ENCODE results near the gene ACAD8.
"Not testable (repeated sequence)": the region's sequence is repeated elsewhere in the genome, so short reads cannot be mapped to it uniquely, and the experiment has no call there.

The ACAD8 gene

DNA sequence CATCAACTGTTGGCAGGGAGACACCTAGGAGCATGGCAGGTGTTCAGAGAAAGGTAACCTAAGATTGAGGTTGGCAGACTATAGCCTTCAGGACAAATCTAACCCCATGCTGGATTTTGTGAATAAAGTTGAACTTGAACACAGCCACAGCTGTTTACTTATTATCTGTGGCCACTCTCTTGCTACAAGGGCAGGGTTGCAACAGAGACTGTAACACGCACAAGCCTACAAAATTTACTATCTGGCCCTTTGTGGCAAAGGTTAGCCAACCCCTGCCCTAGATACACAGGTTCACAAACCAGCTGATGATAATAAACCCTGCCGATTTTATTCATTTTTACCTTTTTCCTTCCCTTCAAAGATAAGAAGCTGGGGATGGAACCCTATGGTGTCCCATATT lies 2.7 kb upstream of the ACAD8 start:
- Mint-ChIP-seq H3K36me3 (ENCODE audit: low read depth) (peaks cover 27% of the 10 kb centered on the region), H3K27ac (no peak overlapping the region), H3K9me3 (no peaks in the 10 kb centered on the region), H3K4me1 (ENCODE audit: low read depth) (peaks cover 30% of the 10 kb centered on the region), H3K4me3 (no peak overlapping the region), H3K27me3 (no peaks in the 10 kb centered on the region)

DNA sequence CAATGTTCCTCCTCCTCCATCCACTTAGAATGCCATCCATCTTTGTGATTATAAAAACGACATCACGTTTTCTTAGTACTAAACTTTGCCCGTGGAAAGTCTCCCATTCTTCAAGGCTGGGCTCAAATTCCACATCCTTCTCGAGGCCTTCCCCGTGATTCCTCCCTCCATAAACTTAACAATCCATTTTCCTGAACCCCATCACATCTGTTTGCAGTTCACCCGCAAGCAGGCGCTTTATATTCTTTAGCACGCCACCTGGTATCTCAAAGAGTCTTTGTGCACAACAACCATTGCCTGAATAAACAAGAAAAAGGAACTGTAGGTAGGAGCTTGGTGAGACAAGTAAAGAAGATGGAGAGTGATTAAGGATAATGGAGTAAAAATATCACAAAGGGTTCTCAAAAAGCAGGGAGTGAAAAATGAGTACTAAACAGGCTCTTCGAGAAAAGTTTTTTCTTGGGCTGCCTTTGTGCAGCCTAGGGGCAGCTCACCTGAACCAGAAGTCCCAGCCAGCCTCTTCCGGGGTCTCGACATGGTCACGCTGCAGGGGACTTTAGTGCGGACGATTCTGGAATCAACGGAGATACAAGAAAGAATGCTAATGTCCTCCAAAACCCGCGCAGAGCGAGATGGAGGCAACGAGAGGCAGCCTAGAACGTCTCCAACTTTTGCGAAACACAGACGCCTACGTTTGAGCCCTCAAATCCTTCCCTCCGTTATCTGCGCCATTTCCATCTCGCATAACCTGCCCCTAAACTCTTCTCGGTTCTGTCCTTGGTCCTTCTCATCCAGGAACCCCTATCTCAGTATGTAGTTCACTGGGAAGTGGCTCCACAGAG lies 801 bp upstream of the ACAD8 start:
- H3K27me3 Mint-ChIP-seq, result no peaks in the 10 kb centered on the region
- no peaks in the 10 kb centered on the region for H3K9me3 Mint-ChIP-seq
- H3K4me3 Mint-ChIP-seq, result peak overlapping the region; percentile 98
- H3K27ac Mint-ChIP-seq, result peak overlapping the region; percentile 92
- peaks cover 21% of the 10 kb centered on the region for H3K36me3 Mint-ChIP-seq (ENCODE audit: low read depth)
- peaks cover 32% of the 10 kb centered on the region for H3K4me1 Mint-ChIP-seq (ENCODE audit: low read depth)

DNA sequence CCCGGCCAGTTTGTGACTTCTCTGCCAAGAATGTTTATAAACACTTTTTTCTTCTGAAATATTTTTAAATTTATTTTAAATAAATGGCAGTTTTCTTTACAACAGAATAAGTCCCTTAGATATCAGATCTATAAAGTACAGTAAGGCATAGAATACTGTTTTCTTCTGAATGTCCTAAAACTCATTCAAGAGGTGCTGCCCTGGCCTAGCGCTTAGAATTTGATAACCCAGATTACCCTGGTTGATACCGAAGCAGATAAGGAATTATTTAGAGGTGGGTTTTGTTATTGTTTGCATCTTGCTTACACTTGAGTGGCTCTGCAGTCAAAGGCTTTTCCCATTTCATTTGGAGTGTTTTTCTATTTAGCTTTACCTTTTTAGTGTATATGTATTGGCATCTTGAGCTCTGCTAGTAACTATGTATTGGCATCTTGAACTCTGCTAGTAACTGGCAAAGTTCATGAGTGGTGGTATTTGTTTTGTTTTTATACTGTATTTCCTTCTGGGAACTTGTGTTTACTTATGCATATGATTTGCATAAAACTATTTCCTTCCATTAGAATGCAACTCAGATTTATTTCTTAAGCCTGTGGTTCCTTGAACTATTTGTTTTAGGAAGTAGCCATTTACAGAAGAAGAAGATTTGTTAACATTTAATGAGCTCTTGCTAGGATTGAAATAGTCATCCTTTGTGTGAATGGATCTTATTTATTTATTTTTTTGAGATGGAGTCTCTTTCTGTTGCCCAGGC lies 1.2 kb downstream of the ACAD8 start:
- H3K9me3 Mint-ChIP-seq, result no peaks in the 10 kb centered on the region
- H3K36me3 Mint-ChIP-seq (ENCODE audit: low read depth), result peaks cover 15% of the 10 kb centered on the region
- no peak overlapping the region for H3K27ac Mint-ChIP-seq
- H3K4me3 Mint-ChIP-seq, result peak overlapping the region; percentile 98
- peaks cover 32% of the 10 kb centered on the region for H3K4me1 Mint-ChIP-seq (ENCODE audit: low read depth)
- no peaks in the 10 kb centered on the region for H3K27me3 Mint-ChIP-seq

DNA sequence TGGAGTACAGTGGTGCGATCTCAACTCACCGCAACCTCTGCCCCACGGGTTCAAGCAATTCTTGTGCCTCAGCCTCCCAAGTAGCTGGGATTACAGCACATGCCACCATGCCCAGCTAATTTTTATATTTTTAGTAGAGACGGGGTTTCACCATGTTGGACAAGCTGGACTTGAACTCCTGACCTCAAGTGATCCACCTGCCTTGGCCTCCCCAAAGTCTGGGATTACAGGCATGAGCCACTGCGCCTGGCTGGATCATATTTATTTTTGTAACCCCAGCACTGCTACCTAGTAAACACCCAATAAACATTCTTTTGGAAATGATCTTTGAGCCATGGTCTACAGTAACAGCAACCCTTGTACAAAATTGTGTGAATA lies 1.8 kb downstream of the ACAD8 start:
- H3K9me3 Mint-ChIP-seq, H3K27me3 Mint-ChIP-seq, H3K27ac Mint-ChIP-seq, H3K4me3 Mint-ChIP-seq: not testable (repeated sequence)
- H3K36me3 Mint-ChIP-seq (ENCODE audit: low read depth), result peaks cover 18% of the 10 kb centered on the region
- peaks cover 32% of the 10 kb centered on the region for H3K4me1 Mint-ChIP-seq (ENCODE audit: low read depth)

DNA sequence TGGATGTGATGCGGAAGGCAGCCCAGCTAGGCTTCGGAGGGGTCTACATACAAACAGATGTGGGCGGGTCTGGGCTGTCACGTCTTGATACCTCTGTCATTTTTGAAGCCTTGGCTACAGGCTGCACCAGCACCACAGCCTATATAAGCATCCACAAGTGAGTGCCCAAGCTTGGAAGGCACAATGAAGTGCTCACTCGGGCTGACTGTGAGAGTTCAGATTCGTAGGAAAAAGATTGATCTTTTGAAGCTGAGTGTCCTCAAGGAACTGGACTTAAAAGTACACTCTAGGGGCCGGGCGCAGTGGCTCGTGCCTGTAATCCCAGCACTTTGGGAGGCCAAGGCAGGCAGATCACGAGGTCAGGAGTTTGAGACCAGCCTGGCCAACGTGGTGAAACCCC lies 3.7 kb downstream of the ACAD8 start:
- Mint-ChIP-seq H3K27me3 (no peaks in the 10 kb centered on the region), H3K27ac (no peak overlapping the region), H3K4me1 (ENCODE audit: low read depth) (peaks cover 28% of the 10 kb centered on the region), H3K4me3 (no peak overlapping the region), H3K9me3 (no peaks in the 10 kb centered on the region), H3K36me3 (ENCODE audit: low read depth) (peaks cover 26% of the 10 kb centered on the region)

DNA sequence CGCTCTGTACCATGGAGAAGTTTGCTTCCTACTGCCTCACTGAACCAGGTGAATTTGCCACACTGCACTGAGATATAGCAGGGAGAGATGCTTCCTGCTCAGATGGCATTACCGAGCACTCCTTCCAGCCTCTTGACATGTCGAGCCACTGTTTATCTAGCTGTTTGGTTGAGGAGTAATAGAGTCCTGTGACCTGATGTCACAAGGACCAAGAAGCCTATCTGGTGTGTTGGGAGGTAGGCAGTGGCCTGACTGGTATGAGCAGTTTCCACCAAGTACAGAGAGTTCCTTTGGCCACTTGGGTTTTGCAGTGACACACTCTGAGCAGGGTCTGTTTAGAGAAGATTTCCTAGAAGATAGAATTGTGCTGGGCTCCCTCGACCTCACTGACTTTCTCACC lies 5.2 kb downstream of the ACAD8 start:
- peaks cover 28% of the 10 kb centered on the region for H3K36me3 Mint-ChIP-seq (ENCODE audit: low read depth)
- peaks cover 20% of the 10 kb centered on the region for H3K4me1 Mint-ChIP-seq (ENCODE audit: low read depth)
- no peaks in the 10 kb centered on the region for H3K9me3 Mint-ChIP-seq
- no peak overlapping the region for H3K27ac Mint-ChIP-seq
- H3K4me3 Mint-ChIP-seq, result no peak overlapping the region
- no peaks in the 10 kb centered on the region for H3K27me3 Mint-ChIP-seq

DNA sequence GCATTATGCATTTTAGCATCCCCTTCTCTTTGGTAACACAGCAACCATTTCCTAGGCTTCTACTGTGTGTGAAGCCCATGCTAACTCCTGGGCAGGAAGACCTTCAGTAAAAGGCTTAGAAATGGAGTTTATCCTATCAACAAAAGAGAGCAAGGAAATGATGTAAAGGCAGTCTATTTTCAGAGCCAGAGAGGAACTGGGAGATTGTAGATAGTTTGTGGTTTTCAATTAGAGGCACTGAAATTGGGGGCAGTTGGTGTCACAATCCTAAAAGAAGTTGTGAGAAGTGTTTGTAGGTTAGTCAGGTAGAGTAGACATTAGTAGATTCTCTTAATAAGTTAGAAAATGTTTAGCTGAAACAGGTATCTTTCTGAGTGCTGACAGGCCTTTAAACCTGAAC lies 7.1 kb downstream of the ACAD8 start:
- Mint-ChIP-seq H3K27me3 (no peaks in the 10 kb centered on the region), H3K4me3 (no peak overlapping the region), H3K9me3 (no peaks in the 10 kb centered on the region), H3K4me1 (ENCODE audit: low read depth) (peaks cover 7% of the 10 kb centered on the region), H3K36me3 (ENCODE audit: low read depth) (peaks cover 30% of the 10 kb centered on the region), H3K27ac (no peak overlapping the region)

DNA sequence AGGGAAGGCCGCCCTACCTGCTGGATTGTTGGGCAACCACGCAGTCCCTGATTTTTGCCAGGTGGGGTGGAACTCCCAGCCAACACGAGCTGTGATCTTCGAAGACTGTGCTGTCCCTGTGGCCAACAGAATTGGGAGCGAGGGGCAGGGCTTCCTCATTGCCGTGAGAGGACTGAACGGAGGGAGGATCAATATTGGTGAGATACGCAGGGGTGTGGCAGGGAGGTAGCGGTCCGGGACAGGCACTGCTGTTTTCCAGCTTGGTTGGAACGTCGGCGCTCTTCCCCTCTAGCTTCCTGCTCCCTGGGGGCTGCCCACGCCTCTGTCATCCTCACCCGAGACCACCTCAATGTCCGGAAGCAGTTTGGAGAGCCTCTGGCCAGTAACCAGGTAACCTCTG lies 7.6 kb downstream of the ACAD8 start:
- peaks cover 3% of the 10 kb centered on the region for H3K4me1 Mint-ChIP-seq (ENCODE audit: low read depth)
- no peaks in the 10 kb centered on the region for H3K9me3 Mint-ChIP-seq
- no peak overlapping the region for H3K27ac Mint-ChIP-seq
- no peak overlapping the region for H3K4me3 Mint-ChIP-seq
- peaks cover 30% of the 10 kb centered on the region for H3K36me3 Mint-ChIP-seq (ENCODE audit: low read depth)
- H3K27me3 Mint-ChIP-seq, result no peaks in the 10 kb centered on the region

DNA sequence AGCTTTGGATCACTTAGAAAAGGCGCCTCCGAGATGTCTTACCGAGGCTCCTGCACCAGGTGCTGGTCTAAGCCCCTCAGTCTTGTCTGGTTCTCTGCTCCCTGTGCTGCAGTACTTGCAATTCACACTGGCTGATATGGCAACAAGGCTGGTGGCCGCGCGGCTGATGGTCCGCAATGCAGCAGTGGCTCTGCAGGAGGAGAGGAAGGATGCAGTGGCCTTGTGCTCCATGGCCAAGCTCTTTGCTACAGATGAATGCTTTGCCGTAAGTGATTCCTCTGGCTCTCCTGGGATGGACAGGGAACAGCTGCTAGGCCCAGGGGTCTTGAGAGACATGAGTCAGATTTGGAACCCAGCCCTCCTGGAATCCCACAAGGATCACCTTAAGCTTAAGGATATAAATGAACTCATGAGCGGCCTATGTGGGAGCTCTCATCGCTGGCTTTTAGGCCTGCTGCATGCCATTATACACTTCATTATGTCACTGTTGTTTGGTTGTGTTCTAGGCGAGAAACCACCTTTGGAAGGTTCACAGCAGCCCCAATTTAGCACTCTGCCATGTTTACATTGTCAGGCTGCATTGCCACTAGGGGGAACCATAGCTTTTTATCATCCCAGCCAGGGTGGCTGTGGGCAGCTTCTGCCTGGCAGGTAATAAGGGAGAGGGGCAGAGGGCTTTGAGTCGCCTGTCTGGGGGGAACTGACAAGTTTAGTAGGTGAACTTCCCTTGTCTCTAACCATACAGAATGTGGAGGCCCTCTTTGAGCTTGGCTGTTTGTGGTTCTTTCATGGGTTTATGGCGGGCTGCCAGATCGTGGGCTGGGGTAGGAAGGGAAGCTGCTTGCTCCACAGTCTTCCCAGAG lies 8.5 kb downstream of the ACAD8 start:
- peaks cover 3% of the 10 kb centered on the region for H3K4me1 Mint-ChIP-seq (ENCODE audit: low read depth)
- no peak overlapping the region for H3K27ac Mint-ChIP-seq
- H3K4me3 Mint-ChIP-seq, result no peak overlapping the region
- no peaks in the 10 kb centered on the region for H3K9me3 Mint-ChIP-seq
- no peaks in the 10 kb centered on the region for H3K27me3 Mint-ChIP-seq
- H3K36me3 Mint-ChIP-seq (ENCODE audit: low read depth), result peaks cover 27% of the 10 kb centered on the region

DNA sequence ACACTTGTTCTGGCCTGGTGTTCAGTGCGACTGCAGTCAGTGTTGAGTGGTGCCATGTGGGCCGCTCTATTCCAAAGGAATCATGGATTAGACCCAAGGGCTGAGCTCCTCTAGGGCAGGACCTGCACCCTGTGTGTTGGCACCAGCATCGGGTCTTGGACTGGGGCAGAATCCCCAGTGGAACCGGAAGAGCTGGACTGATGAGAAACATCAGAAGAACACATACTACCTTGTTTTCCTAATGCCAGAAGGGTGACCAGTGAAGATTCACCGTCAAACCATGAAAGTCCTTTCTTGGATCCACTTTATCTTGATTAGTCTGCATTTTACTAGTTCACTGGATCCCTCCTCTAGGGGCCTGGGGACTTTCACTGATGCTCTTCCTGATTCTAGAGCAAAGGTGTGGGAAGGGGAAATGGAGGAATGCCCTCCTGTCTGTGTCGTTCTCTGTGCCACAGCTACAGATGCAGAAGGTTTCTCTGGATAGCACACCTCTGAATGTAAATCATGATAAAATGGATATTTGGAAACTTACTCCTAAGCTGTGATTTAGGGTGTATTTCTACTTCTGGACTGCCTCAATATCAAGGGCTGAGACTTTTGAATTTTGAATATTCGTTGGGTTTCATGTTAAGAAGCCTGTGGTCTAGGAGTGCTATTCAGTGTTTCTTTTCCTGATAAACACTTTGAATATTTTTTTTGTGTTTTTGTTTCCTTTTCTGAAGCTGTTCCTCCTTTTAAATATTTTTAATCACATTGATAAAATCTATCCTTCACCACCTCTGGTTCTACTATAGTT lies 11.8 kb downstream of the ACAD8 start:
- Mint-ChIP-seq H3K4me3 (no peak overlapping the region), H3K4me1 (ENCODE audit: low read depth) (peaks cover 5% of the 10 kb centered on the region), H3K36me3 (ENCODE audit: low read depth) (peaks cover 12% of the 10 kb centered on the region), H3K27me3 (no peaks in the 10 kb centered on the region), H3K27ac (no peak overlapping the region), H3K9me3 (no peaks in the 10 kb centered on the region)

DNA sequence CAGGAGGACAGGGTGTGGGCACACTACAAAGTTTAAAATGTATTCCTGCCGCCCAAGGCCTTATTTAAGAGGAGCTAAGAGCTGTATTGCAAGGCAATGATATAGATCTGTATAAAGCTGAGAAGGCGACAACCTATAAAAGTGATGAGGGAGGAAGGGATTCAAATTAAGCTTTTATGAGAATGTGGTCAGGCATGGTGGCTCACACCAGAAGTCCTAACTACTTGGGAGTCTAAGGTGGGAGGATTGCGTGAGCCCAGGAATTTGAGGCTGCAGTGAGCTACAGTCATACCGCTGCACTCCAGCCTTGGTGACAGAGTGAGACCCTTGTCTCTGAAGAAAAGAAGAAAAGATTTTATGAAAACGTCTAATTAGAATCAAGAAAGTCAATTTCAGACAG lies 13.1 kb downstream of the ACAD8 start:
- Mint-ChIP-seq H3K27ac (no peak overlapping the region), H3K9me3 (no peaks in the 10 kb centered on the region), H3K27me3 (no peaks in the 10 kb centered on the region), H3K36me3 (ENCODE audit: low read depth) (peaks cover 4% of the 10 kb centered on the region), H3K4me1 (ENCODE audit: low read depth) (peaks cover 11% of the 10 kb centered on the region), H3K4me3 (no peak overlapping the region)

DNA sequence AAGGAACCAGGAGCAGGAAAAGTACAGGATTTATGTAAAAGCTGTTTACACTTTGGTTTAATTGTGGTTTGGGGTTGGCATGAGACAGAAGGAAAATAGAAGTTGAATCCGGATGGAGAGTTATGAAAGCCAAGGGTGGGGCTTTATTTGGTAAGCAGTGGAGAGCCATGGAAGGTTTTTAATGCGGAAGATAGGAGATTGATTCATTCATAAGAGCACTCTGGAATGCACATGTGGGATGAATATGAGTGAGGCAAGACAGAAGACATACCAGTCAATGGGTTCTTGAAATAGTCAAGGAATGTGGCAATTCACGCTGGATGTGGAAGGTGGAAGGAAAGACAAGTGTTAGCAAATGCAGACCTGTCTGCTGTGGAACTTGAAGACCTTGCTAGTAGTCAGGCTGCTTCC lies 13.5 kb downstream of the ACAD8 start:
- no peaks in the 10 kb centered on the region for H3K9me3 Mint-ChIP-seq
- H3K36me3 Mint-ChIP-seq (ENCODE audit: low read depth), result peaks cover 4% of the 10 kb centered on the region
- no peaks in the 10 kb centered on the region for H3K27me3 Mint-ChIP-seq
- no peak overlapping the region for H3K4me3 Mint-ChIP-seq
- no peak overlapping the region for H3K27ac Mint-ChIP-seq
- H3K4me1 Mint-ChIP-seq (ENCODE audit: low read depth), result peaks cover 11% of the 10 kb centered on the region

DNA sequence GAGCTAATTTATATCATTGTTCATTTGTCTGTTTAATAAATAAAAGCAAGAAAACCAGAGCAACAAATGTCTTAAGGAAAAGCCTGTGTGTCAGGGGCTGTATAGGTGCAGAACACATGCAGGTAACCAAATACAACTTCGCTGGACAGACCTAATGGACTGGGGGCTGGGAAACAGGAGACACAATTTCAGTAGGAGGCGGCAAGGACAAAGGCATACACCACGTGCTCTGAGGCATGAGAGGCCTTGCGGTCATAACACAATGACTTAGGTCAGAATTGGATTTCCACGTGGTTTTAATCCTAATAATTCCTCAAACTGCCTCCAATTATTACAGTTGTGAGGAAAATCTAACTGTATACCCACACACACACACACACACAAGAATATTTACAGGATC lies 14.1 kb downstream of the ACAD8 start:
- no peaks in the 10 kb centered on the region for H3K27me3 Mint-ChIP-seq
- H3K4me3 Mint-ChIP-seq, result no peak overlapping the region
- H3K4me1 Mint-ChIP-seq (ENCODE audit: low read depth), result peaks cover 11% of the 10 kb centered on the region
- peaks cover 4% of the 10 kb centered on the region for H3K36me3 Mint-ChIP-seq (ENCODE audit: low read depth)
- no peaks in the 10 kb centered on the region for H3K9me3 Mint-ChIP-seq
- H3K27ac Mint-ChIP-seq, result no peak overlapping the region

DNA sequence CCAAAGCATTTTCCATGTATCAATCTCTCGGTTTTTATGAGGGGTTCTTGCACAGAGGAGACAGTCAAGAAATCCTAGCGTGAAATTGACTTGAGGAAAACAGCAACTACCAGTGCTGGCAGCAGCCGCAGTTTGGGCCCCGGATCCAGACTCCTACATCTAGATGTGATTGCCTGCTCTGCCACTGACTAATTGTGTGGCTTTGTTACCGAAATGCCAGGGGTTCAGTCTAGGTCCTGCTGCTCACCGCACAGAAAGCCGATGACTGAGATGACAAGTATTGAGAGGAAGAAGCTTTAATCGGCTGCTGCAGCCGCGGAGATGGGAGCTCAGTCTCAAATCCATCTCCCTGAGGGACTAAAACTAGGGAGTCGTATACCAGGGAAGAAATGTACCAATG lies 14.6 kb downstream of the ACAD8 start:
- Mint-ChIP-seq H3K27ac (no peak overlapping the region), H3K27me3 (no peaks in the 10 kb centered on the region), H3K4me3 (no peak overlapping the region), H3K36me3 (ENCODE audit: low read depth) (peaks cover 4% of the 10 kb centered on the region), H3K9me3 (no peaks in the 10 kb centered on the region), H3K4me1 (ENCODE audit: low read depth) (peaks cover 15% of the 10 kb centered on the region)

All from stimulated activated naive CD8-positive, alpha-beta T cell treated with anti-CD3 and anti-CD28 coated beads, Interleukin-15, Interleukin-2, amounts not matched to agents 100 ng/mL and 50 ng/mL, for 24 hours (primary cell).